Tibial nerve (tissue), 4 donors: ENCODE results near the gene JAZF1.

Source experiments
- EP300 ChIP-seq, 2 donors: sonication (generic); formaldehyde crosslinking; IDR thresholded peaks; one replicate each; pipeline ENCODE4 v1.6.1; 2017; ENCODE audit warnings: antibody characterized with exemption in 2 of 2, mild to moderate bottlenecking in 1 of 2
- POLR2A ChIP-seq, 2 donors: fragments of 450-650 bp; IDR thresholded peaks; one replicate each; pipeline ENCODE4 v1.6.1; 2017; ENCODE audit warnings: antibody characterized with exemption in 2 of 2, mild to moderate bottlenecking in 2 of 2, moderate library complexity in 2 of 2
- TF ChIP-seq, protein P1 (sequence below), 5 experiments: fragments of 200-600 bp in 3 of 5; fragments of 450-650 bp in 2 of 5; sonication (generic) in 3 of 5; IDR thresholded peaks; one replicate each; pipeline ENCODE4 v1.5.1; 2016 to 2019; ENCODE audit warnings: antibody characterized with exemption in 5 of 5, mild to moderate bottlenecking in 3 of 5, moderate library complexity in 2 of 5

DNA sequence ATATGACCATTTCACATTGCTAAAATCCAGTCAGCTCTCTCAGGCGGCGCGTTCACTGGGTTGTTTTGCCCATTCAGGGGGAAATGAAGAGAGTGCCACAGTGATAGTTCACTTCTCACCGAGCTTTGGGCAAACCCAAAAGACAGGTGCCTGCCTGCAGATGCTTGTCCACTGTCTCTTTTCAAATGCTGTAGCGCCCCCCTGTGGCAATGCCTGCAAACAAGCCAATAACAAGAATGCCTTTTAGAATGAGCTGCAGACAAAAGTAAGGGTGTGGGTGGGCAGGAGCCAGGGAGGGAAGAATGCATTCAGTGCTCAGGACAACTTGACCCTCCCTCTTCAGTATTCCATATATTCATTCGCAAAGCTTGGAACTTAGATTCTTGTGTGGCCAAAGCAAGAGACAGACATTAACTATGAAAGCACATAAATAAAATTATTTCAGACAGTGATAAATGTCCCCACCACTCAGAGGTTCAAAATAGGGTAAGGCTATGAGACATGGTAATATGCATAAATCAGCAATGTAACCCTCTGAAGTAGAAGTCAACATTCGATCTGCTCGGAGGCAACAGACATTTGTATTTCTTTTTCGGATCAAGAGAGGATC, 86.9 kb downstream of the JAZF1 start:
- TF ChIP-seq, protein P1, sequence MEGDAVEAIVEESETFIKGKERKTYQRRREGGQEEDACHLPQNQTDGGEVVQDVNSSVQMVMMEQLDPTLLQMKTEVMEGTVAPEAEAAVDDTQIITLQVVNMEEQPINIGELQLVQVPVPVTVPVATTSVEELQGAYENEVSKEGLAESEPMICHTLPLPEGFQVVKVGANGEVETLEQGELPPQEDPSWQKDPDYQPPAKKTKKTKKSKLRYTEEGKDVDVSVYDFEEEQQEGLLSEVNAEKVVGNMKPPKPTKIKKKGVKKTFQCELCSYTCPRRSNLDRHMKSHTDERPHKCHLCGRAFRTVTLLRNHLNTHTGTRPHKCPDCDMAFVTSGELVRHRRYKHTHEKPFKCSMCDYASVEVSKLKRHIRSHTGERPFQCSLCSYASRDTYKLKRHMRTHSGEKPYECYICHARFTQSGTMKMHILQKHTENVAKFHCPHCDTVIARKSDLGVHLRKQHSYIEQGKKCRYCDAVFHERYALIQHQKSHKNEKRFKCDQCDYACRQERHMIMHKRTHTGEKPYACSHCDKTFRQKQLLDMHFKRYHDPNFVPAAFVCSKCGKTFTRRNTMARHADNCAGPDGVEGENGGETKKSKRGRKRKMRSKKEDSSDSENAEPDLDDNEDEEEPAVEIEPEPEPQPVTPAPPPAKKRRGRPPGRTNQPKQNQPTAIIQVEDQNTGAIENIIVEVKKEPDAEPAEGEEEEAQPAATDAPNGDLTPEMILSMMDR (IDR thresholded peaks at IDR 0.05), result peak; percentile 21 to 55 (median 39)
- no peak for TF ChIP-seq EP300 (IDR thresholded peaks at IDR 0.05)
- no peak for TF ChIP-seq POLR2A (IDR thresholded peaks at IDR 0.05)
